CD4-positive, CD25-positive, alpha-beta regulatory T cell (primary cell): ENCODE measurements around the gene EPHA5. TPM values are rescaled to one million over a fixed set of nuclear protein-coding genes. Genes with fewer than 3 reads are reported as not detected.

Experiments
- ATAC-seq, 2 donors: fragments of 150-1000 bp; cut with Tn5 transposase; one replicate each; pipeline ENCODE4 v1.10.0; 2021; ENCODE audit warnings: low read depth in 2 of 2, moderate number of reproducible peaks in 2 of 2, moderate library complexity in 1 of 2
- DNase-seq, 3 donors: peaks; one replicate each; pipeline versions ENCODE4 v3.0.0 to v3.0.0-alpha.2; 2012 to 2022; ENCODE audit warnings: mixed read lengths in 1 of 3
- H3K27ac ChIP-seq: one replicate; pipeline ENCODE4 v1.7.0; 2013; ENCODE audit warnings: mild to moderate bottlenecking, low read length; ENCODE audit not compliant: insufficient read depth, poor library complexity, severe bottlenecking
- H3K27me3 ChIP-seq: one replicate; pipeline ENCODE4 v1.7.0; 2013; ENCODE audit warnings: low read length; ENCODE audit not compliant: control insufficient read depth, insufficient read depth
- H3K36me3 ChIP-seq: one replicate; pipeline ENCODE4 v1.7.0; 2013; ENCODE audit warnings: mild to moderate bottlenecking, low read length, moderate library complexity; ENCODE audit not compliant: control insufficient read depth, insufficient read depth
- H3K4me1 ChIP-seq: 2 replicates; pipeline ENCODE4 v1.7.0; 2013; ENCODE audit warnings: mild to moderate bottlenecking, low read length; ENCODE audit not compliant: insufficient read depth, control insufficient read depth, poor library complexity, severe bottlenecking
- H3K4me3 ChIP-seq: one replicate; pipeline ENCODE4 v1.7.0; 2013; ENCODE audit warnings: low read depth, mild to moderate bottlenecking, low read length, moderate library complexity
- H3K9me3 ChIP-seq, 2 experiments: 1 replicate in 1 of 2; 2 replicates in 1 of 2; pipeline ENCODE4 v1.7.0; 2013; ENCODE audit warnings: low read length in 2 of 2, mild to moderate bottlenecking in 1 of 2, moderate library complexity in 1 of 2; ENCODE audit not compliant: control insufficient read depth in 2 of 2
- H3K27ac Mint-ChIP-seq, 3 donors: one replicate each; pipeline ENCODE4 v1.8.0; 2020 to 2022; ENCODE audit warnings: mild to moderate bottlenecking in 3 of 3, mixed read lengths in 3 of 3, moderate library complexity in 2 of 3
- H3K27me3 Mint-ChIP-seq: one replicate; pipeline ENCODE4 v1.8.0; 2022; ENCODE audit warnings: mild to moderate bottlenecking, mixed read lengths
- H3K36me3 Mint-ChIP-seq: one replicate; pipeline ENCODE4 v1.8.0; 2020; ENCODE audit warnings: mixed read lengths
- H3K4me1 Mint-ChIP-seq, 4 donors: one replicate each; pipeline ENCODE4 v1.8.0; 2020 to 2022; ENCODE audit warnings: mixed read lengths in 4 of 4, mild to moderate bottlenecking in 1 of 4
- H3K4me3 Mint-ChIP-seq, 4 donors: one replicate each; pipeline ENCODE4 v1.8.0; 2020 to 2022; ENCODE audit warnings: mild to moderate bottlenecking in 4 of 4, mixed read lengths in 4 of 4, moderate library complexity in 3 of 4
- H3K9me3 Mint-ChIP-seq, 7 donors: one replicate each; pipeline ENCODE4 v1.8.0; 2020 to 2022; ENCODE audit warnings: mixed read lengths in 7 of 7, mild to moderate bottlenecking in 3 of 7, moderate library complexity in 2 of 7
- polyA plus RNA-seq, 4 donors: library from polyadenylated mRNA; unstranded; fragments of 300-500 nt; fragmentation: Illumina TruSeq; gene quantifications; one replicate each; pipeline ENCODE4 v1.2.3, GENCODE V29; 2021
- total RNA-seq: library from RNA; stranded (reverse); gene quantifications from one replicate; pipeline ENCODE4 v1.2.3, GENCODE V29; 2022

EPHA5 gene
- total and polyA plus RNA-seq, 5 donors from 2014 or later: not detected

GRCh38 chr4:65538571-65538970, 131.7 kb downstream of the EPHA5 start:
- Histone ChIP-seq H3K4me3 (no peak overlapping the region), H3K36me3 (no peaks in the 10 kb centered on the region), H3K9me3 (peaks cover 0 to 2% of the 10 kb centered on the region in 2 experiments), H3K27ac (no peak overlapping the region), H3K27me3 (no peaks in the 10 kb centered on the region), H3K4me1 (no peaks in the 10 kb centered on the region)
- Mint-ChIP-seq H3K36me3 (no peaks in the 10 kb centered on the region), H3K9me3 (peaks cover 0 to 20% (median 9%) of the 10 kb centered on the region in 7 donors), H3K27me3 (no peaks in the 10 kb centered on the region), H3K4me1 (no peaks in the 10 kb centered on the region), H3K27ac (no peak overlapping the region), H3K4me3 (no peak overlapping the region)
- DNase-seq (no peak), ATAC-seq (no peak)

- Mint-ChIP-seq H3K36me3 (no peaks in the 10 kb centered on the region), H3K27me3 (no peaks in the 10 kb centered on the region), H3K4me1 (no peaks in the 10 kb centered on the region), H3K9me3 (peaks cover 0 to 11% (median 1%) of the 10 kb centered on the region in 7 donors), H3K4me3 (no peak overlapping the region), H3K27ac (no peak overlapping the region)
- Histone ChIP-seq H3K4me3 (no peak overlapping the region), H3K36me3 (no peaks in the 10 kb centered on the region), H3K27ac (no peak overlapping the region), H3K4me1 (no peaks in the 10 kb centered on the region), H3K27me3 (no peaks in the 10 kb centered on the region), H3K9me3 (peaks cover 0 to 2% of the 10 kb centered on the region in 2 experiments)
- ATAC-seq: no peak
- DNase-seq: no peak
Observed at GRCh38 chr4:65535113-65535512, 135.2 kb downstream of the EPHA5 start.

- H3K4me3 Mint-ChIP-seq: no peak overlapping the region
- peaks cover 0 to 15% (median 3%) of the 10 kb centered on the region in 7 donors for H3K9me3 Mint-ChIP-seq
- no peaks in the 10 kb centered on the region for H3K27me3 Mint-ChIP-seq
- no peaks in the 10 kb centered on the region for H3K4me1 Mint-ChIP-seq
- DNase-seq: no peak
- Histone ChIP-seq H3K27me3 (no peaks in the 10 kb centered on the region), H3K9me3 (peaks cover 0 to 2% of the 10 kb centered on the region in 2 experiments), H3K4me1 (no peaks in the 10 kb centered on the region), H3K27ac (no peak overlapping the region), H3K4me3 (no peak overlapping the region), H3K36me3 (no peaks in the 10 kb centered on the region)
- no peak overlapping the region for H3K27ac Mint-ChIP-seq
- H3K36me3 Mint-ChIP-seq: no peaks in the 10 kb centered on the region
- ATAC-seq: no peak
Observed at GRCh38 chr4:65521666-65522065, 148.6 kb downstream of the EPHA5 start.

GRCh38 chr4:65515646-65516045, 154.6 kb downstream of the EPHA5 start:
- Mint-ChIP-seq H3K27ac (no peak overlapping the region), H3K36me3 (no peaks in the 10 kb centered on the region), H3K27me3 (no peaks in the 10 kb centered on the region), H3K4me3 (no peak overlapping the region), H3K9me3 (peaks cover under 1 to 33% (median 10%) of the 10 kb centered on the region in 7 donors), H3K4me1 (no peaks in the 10 kb centered on the region)
- H3K4me1 ChIP-seq: no peaks in the 10 kb centered on the region
- H3K4me3 ChIP-seq: no peak overlapping the region
- DNase-seq (no peak), ATAC-seq (no peak)
- no peaks in the 10 kb centered on the region for H3K27me3 ChIP-seq
- no peaks in the 10 kb centered on the region for H3K36me3 ChIP-seq
- no peak overlapping the region for H3K27ac ChIP-seq
- peaks cover 2 to 8% of the 10 kb centered on the region in 2 experiments for H3K9me3 ChIP-seq

GRCh38 chr4:65510976-65511375, 159.3 kb downstream of the EPHA5 start:
- H3K36me3 Mint-ChIP-seq: no peaks in the 10 kb centered on the region

GRCh38 chr4:65508168-65508567, 162.1 kb downstream of the EPHA5 start:
- Histone ChIP-seq H3K36me3 (no peaks in the 10 kb centered on the region), H3K9me3 (no peaks in the 10 kb centered on the region), H3K4me3 (no peak overlapping the region), H3K27me3 (no peaks in the 10 kb centered on the region), H3K4me1 (no peaks in the 10 kb centered on the region), H3K27ac (no peak overlapping the region)
- Mint-ChIP-seq H3K9me3 (peaks cover 0 to 28% (median 4%) of the 10 kb centered on the region in 7 donors), H3K4me3 (no peak overlapping the region), H3K27ac (no peak overlapping the region), H3K27me3 (no peaks in the 10 kb centered on the region), H3K36me3 (no peaks in the 10 kb centered on the region), H3K4me1 (no peaks in the 10 kb centered on the region)
- ATAC-seq (no peak), DNase-seq (no peak)

More at GRCh38 chr4:65510976-65511375, 159.3 kb downstream of the EPHA5 start:
- Mint-ChIP-seq H3K4me1 (no peaks in the 10 kb centered on the region), H3K27ac (no peak overlapping the region), H3K27me3 (no peaks in the 10 kb centered on the region), H3K9me3 (peaks cover under 1 to 40% (median 11%) of the 10 kb centered on the region in 7 donors), H3K4me3 (no peak overlapping the region)
- no peak for DNase-seq
- Histone ChIP-seq H3K4me3 (no peak overlapping the region), H3K36me3 (no peaks in the 10 kb centered on the region), H3K27ac (no peak overlapping the region), H3K27me3 (no peaks in the 10 kb centered on the region), H3K9me3 (peaks cover 0 to 8% of the 10 kb centered on the region in 2 experiments), H3K4me1 (no peaks in the 10 kb centered on the region)
- no peak for ATAC-seq

GRCh38 chr4:65502131-65502701, 168.1 kb downstream of the EPHA5 start:
- Histone ChIP-seq H3K36me3 (no peaks in the 10 kb centered on the region), H3K4me1 (no peaks in the 10 kb centered on the region), H3K27ac (no peak overlapping the region), H3K4me3 (no peak overlapping the region), H3K27me3 (no peaks in the 10 kb centered on the region), H3K9me3 (no peaks in the 10 kb centered on the region)
- ATAC-seq (no peak), DNase-seq (no peak)
- Mint-ChIP-seq H3K27me3 (no peaks in the 10 kb centered on the region), H3K27ac (no peak overlapping the region), H3K9me3 (peaks cover 2 to 10% (median 6%) of the 10 kb centered on the region in 7 donors), H3K4me1 (no peaks in the 10 kb centered on the region), H3K36me3 (no peaks in the 10 kb centered on the region), H3K4me3 (no peak overlapping the region)

- no peaks in the 10 kb centered on the region for H3K4me1 ChIP-seq
- Mint-ChIP-seq H3K36me3 (no peaks in the 10 kb centered on the region), H3K27me3 (no peaks in the 10 kb centered on the region), H3K27ac (no peak overlapping the region), H3K4me3 (no peak overlapping the region), H3K9me3 (peaks cover 1 to 17% (median 8%) of the 10 kb centered on the region in 7 donors), H3K4me1 (no peaks in the 10 kb centered on the region)
- no peak overlapping the region for H3K27ac ChIP-seq
- no peak overlapping the region for H3K4me3 ChIP-seq
- H3K36me3 ChIP-seq: no peaks in the 10 kb centered on the region
- no peaks in the 10 kb centered on the region for H3K9me3 ChIP-seq
- DNase-seq (no peak), ATAC-seq (no peak)
- H3K27me3 ChIP-seq: no peaks in the 10 kb centered on the region
Observed at GRCh38 chr4:65498606-65499005, 171.7 kb downstream of the EPHA5 start.
